Ammon's horn (tissue), 1 donor: Measurements from ENCODE around the gene AP2B1.
A peak's percentile ranks its signal among the peaks of the same experiment; 100 is the strongest.

Experiments used
- DNase-seq: peaks from one replicate; pipeline ENCODE4 v3.0.0-alpha.2; 2016; ENCODE audit warnings: low spot score

AP2B1 gene

DNA sequence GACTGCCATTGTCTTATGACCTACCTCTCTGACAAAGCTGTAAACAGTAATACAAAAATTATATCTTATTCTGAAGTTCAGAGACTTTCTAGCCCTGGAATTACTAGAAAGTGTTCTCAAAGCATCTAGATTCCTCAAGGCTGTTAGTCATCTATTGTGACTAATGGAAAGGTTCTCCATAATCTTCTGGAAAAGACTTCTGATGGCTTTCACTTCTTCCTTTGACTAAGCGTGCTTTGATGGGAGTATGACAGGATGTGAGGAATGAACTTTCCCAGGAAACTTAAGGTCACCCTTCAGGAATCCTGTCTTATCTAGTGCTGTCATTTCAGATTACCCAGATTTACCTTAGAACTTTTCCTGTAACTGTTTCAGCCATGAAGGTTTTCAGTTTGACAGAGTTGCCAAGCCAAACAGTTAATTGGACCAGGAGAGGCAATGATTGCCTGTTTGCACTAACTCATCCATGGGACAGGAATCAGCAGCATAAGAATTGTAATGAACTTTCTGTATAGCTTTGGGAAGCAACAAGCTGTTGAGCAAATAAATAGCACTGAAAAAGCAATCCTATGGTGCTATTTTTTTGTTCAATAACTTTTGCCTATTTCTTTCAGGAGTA is 43.5 kb downstream of the AP2B1 start:
- DNase-seq: no peak

- peak; percentile 15 for DNase-seq
Observed at GRCh38 chr17:35641032-35641431, 53.9 kb downstream of the AP2B1 start.

DNA sequence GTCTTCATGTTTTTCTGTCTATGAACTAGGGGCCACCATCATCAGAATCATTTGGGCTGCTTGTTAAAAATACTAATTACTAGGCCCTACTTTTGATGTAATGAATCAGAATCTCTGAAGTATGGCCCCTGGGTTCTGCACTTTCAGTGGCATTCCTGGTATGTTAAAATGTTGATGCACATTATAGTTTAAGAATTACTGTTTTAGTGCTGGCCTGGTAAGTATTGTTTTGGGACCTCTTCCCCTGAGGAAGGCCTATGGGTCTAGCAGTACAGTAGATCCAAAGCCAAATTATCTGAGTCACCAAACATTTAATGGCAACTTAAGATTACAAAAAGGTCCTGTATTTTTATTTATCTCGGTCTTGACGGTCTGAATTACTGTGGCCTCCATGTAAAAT is 58.8 kb downstream of the AP2B1 start:
- DNase-seq: no peak

DNA sequence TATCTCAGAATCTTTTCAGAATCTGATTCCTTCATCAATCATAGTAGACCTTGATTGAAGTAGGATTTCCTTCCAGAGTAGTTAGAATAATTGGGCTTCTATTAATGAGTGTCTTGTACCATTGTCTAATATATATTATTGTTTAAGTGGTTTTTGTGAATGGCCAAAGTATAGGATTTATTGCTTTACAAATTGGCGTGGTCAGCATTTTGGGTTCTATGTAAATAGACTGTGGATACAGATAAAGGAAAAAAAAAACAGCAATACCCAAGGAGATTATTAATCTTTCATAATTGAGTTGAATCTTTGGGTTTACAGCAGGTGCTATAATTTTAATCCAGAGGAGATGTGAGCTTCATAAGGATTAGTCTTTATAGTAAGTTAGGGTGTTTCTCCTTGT is 64.3 kb downstream of the AP2B1 start:
- no peak for DNase-seq

GRCh38 chr17:35653619-35654361 is 66.7 kb downstream of the AP2B1 start:
- no peak for DNase-seq

GRCh38 chr17:35655303-35655702 is 68.2 kb downstream of the AP2B1 start:
- no peak for DNase-seq

DNA sequence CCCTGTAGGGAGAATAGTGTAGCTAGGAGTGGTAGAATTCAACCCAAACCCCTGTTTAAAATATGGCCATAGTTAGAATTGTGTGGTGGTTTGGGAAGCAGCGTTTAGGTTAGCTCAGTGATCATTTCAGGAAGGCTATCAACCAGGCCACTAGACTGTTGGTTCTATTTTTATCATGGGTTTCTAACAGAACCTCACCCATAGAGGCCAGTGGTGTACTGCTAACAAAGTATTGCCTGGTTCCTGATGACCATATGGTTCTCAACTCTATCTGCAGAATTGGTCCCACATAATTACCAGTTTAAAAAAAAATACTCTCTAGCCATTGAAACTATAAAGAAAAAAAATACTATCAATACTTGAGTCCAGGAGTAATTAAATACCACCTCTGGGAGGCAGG is 73.8 kb downstream of the AP2B1 start:
- DNase-seq: no peak

DNA sequence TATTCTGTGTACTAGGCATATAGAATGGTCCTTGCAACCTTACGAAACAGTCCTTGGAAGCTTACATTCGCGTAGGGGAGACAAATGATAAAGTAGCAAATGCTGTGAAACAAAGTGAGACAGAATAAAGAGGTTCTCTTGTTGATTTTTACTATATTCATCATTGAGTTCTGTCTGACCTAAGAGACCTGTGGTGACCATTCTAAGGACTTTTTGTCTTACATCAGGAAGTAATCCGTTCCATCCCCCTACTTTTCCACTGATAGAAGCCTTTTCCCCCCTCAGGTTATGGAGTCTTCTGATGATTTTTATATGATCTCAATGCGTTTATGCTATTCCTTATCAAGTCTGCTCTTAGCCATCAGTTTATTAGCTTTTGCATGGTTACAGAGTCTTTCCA is 77.6 kb downstream of the AP2B1 start:
- DNase-seq: no peak

GRCh38 chr17:35665662-35666061 is 78.5 kb downstream of the AP2B1 start:
- DNase-seq: no peak

- no peak for DNase-seq
Observed at GRCh38 chr17:35666070-35666469, 78.9 kb downstream of the AP2B1 start.

DNA sequence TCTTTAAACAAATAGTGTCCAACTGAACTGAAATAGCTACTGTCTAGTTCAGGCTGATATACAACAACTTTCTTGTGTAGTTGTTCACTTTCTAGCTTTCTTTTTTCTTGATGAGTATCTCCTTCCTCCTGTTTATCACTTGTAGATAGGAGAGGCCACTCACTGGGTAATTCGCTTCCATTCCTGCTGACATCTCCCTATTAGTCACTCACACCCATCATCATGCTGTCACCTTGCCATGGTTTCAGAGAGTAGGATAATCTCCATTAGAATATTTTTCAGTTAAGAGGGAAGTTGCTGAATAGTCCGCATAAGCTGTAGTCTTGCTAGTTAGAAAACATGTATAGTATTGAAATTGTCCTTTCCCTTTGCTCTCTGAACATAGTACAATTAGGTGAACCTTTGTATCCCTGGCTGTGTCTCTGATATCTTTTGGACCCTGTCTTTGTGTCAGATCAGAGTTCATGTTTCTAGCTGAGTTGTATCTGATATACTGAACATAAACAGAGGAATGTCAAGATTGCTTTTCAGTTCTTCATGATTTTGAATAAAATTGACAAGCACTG is 79.9 kb downstream of the AP2B1 start:
- no peak for DNase-seq

DNA sequence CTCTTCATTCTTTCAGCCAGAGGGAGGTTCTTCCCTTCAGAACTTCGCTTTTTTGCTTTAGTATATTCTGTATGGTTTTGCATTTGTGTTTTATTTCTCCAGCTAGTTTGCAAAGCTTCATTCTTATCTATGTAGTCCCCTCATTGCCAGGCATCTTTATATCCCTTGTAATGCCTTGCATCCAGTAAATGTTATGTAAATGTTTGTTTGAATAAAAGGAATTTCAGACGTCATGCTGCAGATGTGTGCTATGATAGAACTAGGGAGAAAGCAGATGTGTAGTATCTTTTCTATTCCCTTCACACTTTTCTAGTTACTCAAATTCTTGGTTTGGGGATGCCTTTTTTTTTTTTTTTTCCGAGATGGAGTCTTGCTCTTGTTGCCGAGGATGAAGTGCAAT is 81.7 kb downstream of the AP2B1 start:
- DNase-seq: no peak

DNA sequence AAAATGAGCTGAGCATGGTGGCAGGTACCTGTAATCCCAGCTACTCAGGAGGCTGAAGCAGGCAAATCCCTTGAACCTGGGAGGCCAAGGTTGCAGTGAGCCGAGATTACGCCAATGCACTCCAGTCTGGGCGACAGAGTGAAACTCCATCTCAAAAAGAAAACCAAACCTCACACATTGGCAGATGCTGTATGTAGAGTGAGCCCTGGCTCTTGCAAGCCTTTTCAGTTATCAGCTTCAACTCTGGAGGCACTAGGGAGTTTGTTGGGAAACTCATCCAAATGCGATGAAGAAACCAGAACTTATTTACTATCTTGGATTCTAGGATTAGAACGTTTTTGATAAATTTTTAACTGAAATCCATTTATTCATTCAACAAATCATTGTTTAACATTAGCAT is 87.4 kb downstream of the AP2B1 start:
- no peak for DNase-seq

- DNase-seq: no peak
Observed at GRCh38 chr17:35676441-35676840, 89.3 kb downstream of the AP2B1 start.

- no peak for DNase-seq
Observed at GRCh38 chr17:35679007-35679682, 92.0 kb downstream of the AP2B1 start.

- no peak for DNase-seq
Observed at GRCh38 chr17:35683591-35683990, 96.5 kb downstream of the AP2B1 start.

DNA sequence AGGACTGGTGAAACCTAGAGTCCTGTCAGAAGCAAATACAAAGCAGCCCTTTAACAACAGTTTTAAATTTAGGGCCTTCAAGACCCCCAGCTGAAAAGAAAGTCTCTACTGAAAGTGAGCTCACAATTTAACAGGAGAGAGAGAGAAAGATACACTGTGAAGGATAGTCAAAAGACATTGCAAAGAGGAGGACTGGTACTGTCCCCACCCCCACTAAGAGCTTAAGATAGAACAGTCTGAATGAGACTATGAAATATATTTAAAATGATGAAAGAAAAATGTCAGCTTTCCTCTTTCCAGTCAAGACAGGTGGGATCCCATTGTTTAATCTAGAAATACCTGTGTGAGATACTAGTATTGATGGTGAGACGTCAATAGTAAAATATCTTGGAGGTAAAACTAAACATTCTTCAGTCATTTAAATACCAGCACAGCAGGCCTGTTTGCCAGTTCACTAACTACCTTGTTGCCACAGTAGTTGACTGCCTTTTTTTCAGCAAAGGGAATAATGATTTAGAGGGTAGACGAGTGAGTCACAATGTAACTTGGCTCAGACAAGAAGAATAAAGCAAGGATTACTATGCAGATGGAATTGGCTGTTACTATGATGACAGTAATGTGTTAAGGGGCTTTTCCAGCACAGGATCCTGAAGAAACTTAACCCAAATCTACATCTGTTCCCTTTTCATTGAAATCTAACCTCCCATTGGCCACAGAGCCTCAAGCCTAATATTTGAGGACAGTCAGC is 97.1 kb downstream of the AP2B1 start:
- peak; percentile 21 for DNase-seq

- no peak for DNase-seq
Observed at GRCh38 chr17:35692512-35693210, 105.5 kb downstream of the AP2B1 start.

DNA sequence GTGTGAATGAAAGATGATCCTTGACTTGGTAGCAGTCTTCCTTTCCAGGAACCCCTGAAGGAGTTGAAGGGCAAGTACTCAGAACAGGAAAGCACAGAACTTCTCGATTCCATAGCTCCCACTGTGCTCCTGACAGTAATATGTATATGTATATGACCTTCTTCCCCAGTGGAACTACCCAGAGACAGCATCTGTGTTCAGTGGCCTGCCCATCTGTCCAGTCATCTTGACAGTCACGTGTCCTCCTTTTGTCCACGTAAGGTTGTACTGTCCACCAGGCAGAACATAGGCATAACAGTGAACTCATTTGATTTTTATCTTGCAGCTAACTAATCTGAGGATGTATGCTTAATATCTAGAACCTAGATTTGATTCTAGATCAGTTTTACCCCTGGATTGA is 106.5 kb downstream of the AP2B1 start:
- no peak for DNase-seq

DNA sequence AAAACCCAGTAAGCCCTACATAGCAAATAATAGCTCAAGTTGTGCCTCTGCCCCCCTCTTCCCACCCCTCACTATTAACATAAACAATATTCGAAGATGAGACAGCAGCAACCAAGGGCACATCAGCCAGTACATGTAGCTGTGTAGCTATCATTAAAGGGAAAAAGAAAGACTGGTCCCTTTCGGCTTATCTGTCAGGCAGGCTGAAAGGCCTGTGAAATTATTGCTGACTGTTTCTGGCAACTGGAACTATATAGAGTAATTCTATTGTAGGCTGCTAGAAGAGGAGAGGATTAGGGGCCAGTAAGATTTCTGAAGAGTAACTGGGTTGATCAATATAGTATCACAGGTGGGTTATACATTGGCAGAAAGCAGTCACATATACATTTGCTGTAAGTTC is 107.8 kb downstream of the AP2B1 start:
- DNase-seq: no peak

GRCh38 chr17:35695613-35696012 is 108.5 kb downstream of the AP2B1 start:
- no peak for DNase-seq

GRCh38 chr17:35698800-35699199 is 111.7 kb downstream of the AP2B1 start:
- no peak for DNase-seq
